HEK293T (cell line): Measurements from ENCODE around the gene HNRNPH1.
"Not testable (repeated sequence)": the region's sequence is repeated elsewhere in the genome, so short reads cannot be mapped to it uniquely, and the experiment has no call there.

Experiments
- CTCF ChIA-PET: fragments of 350-600 bp; formaldehyde crosslinking; extraction: SDS; loops from one replicate; lab custom pipeline; 2021; ENCODE audit warnings: antibody characterized with exemption, inconsistent platforms; lab: Yijun Ruan, JAX
- POLR2A ChIA-PET: fragments of 350-600 bp; formaldehyde crosslinking; extraction: SDS; loops from one replicate; lab custom pipeline; 2020; ENCODE audit warnings: antibody characterized with exemption, inconsistent platforms; lab: Yijun Ruan, JAX
- DNase-seq: peaks from one replicate; pipeline ENCODE4 v3.0.0; 2012; ENCODE audit warnings: mixed read lengths; ENCODE audit errors: extremely low spot score
- ARNT ChIP-seq: fragments of 450-650 bp; IDR thresholded peaks from 2 replicates; pipeline ENCODE4 v1.6.1; 2017; ENCODE audit warnings: mild to moderate bottlenecking
- CTBP1 ChIP-seq: fragments of 450-650 bp; IDR thresholded peaks from 2 replicates; pipeline ENCODE4 v1.6.1; 2016; ENCODE audit warnings: borderline replicate concordance
- ELF4 ChIP-seq: fragments of 450-650 bp; IDR thresholded peaks from 2 replicates; pipeline ENCODE4 v1.6.1; 2017; ENCODE audit warnings: antibody characterized with exemption
- FOXA1 ChIP-seq: fragments of 450-650 bp; IDR thresholded peaks from 2 replicates; pipeline ENCODE4 v1.6.1; 2016; ENCODE audit warnings: mild to moderate bottlenecking
- FOXK2 ChIP-seq: fragments of 450-650 bp; IDR thresholded peaks from 2 replicates; pipeline ENCODE4 v1.6.1; 2016; ENCODE audit warnings: mild to moderate bottlenecking
- HDGF ChIP-seq: fragments of 450-650 bp; IDR thresholded peaks from 2 replicates; pipeline ENCODE4 v1.6.1; 2017; ENCODE audit warnings: antibody characterized with exemption, borderline replicate concordance
- L3MBTL2 ChIP-seq: fragments of 450-650 bp; conservative IDR thresholded peaks from 2 replicates; pipeline ENCODE4 v1.6.1; 2016; ENCODE audit warnings: mild to moderate bottlenecking
- LEF1 ChIP-seq: fragments of 450-650 bp; IDR thresholded peaks from 2 replicates; pipeline ENCODE4 v1.6.1; 2017; ENCODE audit warnings: mild to moderate bottlenecking, borderline replicate concordance
- SP1 ChIP-seq: fragments of 450-650 bp; IDR thresholded peaks from 2 replicates; pipeline ENCODE4 v1.6.1; 2017
- SUZ12 ChIP-seq: fragments of 450-650 bp; IDR thresholded peaks from 2 replicates; pipeline ENCODE4 v1.6.1; 2016; ENCODE audit warnings: mild to moderate bottlenecking
- TARDBP ChIP-seq: fragments of 450-650 bp; IDR thresholded peaks from 2 replicates; pipeline ENCODE4 v1.6.1; 2016
- ZNF384 ChIP-seq: fragments of 450-650 bp; IDR thresholded peaks from 2 replicates; pipeline ENCODE4 v1.6.1; 2016
- TF ChIP-seq, protein P1 (sequence below): fragments of 450-650 bp; IDR thresholded peaks from 2 replicates; pipeline ENCODE4 v1.6.1; 2016

HNRNPH1 gene, protein sequence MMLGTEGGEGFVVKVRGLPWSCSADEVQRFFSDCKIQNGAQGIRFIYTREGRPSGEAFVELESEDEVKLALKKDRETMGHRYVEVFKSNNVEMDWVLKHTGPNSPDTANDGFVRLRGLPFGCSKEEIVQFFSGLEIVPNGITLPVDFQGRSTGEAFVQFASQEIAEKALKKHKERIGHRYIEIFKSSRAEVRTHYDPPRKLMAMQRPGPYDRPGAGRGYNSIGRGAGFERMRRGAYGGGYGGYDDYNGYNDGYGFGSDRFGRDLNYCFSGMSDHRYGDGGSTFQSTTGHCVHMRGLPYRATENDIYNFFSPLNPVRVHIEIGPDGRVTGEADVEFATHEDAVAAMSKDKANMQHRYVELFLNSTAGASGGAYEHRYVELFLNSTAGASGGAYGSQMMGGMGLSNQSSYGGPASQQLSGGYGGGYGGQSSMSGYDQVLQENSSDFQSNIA

DNA sequence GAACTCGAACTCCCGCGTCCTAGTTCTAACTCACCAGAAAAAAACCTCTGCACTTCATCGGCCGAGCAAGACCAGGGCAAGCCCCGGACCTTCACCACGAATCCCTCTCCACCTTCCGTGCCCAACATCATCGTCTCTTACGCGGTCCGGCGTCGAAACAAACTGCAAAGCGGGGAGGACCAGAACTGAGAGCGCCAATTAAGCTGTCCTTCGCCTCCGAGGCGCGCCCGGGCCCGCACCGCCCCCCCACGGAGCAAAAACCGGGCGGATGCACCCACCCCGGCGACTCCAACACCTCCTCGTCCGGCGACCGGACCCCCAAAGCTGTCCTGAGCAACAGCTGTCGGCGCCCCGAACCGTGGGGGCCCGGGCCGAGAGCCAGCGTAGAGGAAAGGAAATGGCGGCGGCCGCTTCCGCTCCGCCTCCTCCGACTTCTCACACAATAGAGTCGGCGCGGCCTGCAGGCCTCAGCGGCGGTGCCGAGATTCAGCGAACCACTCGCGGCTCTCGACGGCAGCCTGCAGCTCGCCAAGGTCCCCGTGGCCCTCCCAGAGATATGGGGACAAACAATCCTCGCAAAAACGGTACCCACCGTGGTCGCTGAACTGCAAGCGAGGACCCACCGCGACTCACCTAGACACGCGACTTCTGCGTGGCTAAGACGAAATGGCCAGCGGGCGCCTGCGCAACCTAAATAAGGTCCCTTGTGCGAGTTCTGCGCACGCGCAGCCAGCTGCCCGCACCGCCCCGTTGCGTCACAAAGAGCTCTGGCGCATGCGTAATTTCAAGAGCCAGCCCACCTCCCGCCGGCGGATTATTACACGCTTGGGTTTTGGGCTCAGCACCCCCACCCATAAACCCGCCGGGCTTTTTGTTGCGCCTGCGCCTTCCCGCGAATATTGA, at the start of gene HNRNPH1:
Gene HNRNPH1 (minus strand): TSS at position 669 of the 903 bp plus-strand sequence. CDS start 538 bp downstream, at position 131.
- peak; percentile 99 for DNase-seq
- TF ChIP-seq L3MBTL2 (peak; percentile 54), ELF4 (peak; percentile 95), SUZ12 (no peak), ARNT (no peak)
- ChIA-PET CTCF (interaction anchor here (0.6 to 1.7 kb wide), 4 partner anchors 10 to 52 kb away, joined by 3 to 10 read pairs (median 5); no protein-coding TSS in a partner anchor), POLR2A (interaction anchor here (0.6 to 3.1 kb wide), 47 partner anchors 8 to 1523 kb away, joined by 3 to 67 read pairs (median 4); partner anchors contain the start of genes CBY3, MAML1, RUFY1 and ZNF354B)

DNA sequence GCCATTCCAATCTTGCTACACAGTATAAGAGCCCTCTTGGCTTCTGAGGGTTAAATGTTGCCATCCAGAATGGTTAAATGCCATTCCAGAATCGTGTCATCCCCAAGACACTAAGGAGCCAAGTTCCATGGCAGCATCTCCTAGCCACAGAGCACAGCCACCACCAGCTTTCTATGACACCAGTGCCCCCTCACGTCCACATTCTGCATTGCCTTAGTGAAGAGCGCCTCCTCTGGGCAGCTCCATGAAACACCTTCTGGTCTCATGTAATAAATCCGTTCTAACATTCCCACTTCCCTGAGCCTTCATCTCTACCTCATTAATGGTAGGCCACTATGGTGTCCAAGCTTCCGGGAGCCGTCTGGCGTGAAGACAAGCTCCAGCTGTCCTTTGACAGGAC, 44.9 kb upstream of the HNRNPH1 start:
- DNase-seq = peak; percentile 85
- ChIA-PET CTCF (interaction anchor here (0.5 to 2.0 kb wide), 15 partner anchors 9 to 485 kb away, joined by 3 to 11 read pairs (median 3); partner anchors contain the start of genes CBY3, HNRNPH1 and MAML1), POLR2A (interaction anchor here (1.0 to 6.0 kb wide), 5 partner anchors 10 to 62 kb away, joined by 3 to 47 read pairs (median 5); partner anchors contain the start of genes CBY3 and HNRNPH1)
- TF ChIP-seq CTBP1 (no peak), ARNT (no peak), SUZ12 (no peak), L3MBTL2 (no peak), TARDBP (no peak), ELF4 (no peak), FOXA1 (no peak), ZNF384 (no peak), HDGF (no peak), LEF1 (no peak), SP1 (no peak), FOXK2 (no peak)
- TF ChIP-seq, protein P1, sequence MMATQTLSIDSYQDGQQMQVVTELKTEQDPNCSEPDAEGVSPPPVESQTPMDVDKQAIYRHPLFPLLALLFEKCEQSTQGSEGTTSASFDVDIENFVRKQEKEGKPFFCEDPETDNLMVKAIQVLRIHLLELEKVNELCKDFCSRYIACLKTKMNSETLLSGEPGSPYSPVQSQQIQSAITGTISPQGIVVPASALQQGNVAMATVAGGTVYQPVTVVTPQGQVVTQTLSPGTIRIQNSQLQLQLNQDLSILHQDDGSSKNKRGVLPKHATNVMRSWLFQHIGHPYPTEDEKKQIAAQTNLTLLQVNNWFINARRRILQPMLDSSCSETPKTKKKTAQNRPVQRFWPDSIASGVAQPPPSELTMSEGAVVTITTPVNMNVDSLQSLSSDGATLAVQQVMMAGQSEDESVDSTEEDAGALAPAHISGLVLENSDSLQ = no peak

DNA sequence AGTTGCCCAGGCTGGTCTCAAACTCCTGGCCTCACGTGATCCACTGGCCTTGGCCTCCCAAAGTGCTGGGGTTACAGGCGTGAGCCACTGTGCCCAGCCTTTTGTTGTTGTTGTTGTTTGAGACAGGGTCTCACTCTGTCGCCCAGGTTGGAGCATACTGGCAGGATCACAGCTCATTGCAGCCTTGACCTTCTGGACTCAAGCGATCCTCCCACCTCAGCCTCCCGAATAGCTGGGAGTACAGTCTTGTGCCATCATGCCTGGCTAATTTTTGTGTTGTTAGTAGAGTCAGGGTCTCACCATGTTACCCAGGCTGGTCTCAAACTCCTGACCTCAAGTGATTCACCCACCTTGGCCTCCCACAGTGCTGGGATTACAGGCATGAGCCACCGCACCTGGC, 38.2 kb upstream of the HNRNPH1 start:
- ChIA-PET CTCF (interaction anchor here (0.6 kb wide), 1 partner anchor 24 kb away, joined by 3 read pairs; no protein-coding TSS in a partner anchor), POLR2A (interaction anchor here (1.2 to 2.5 kb wide), 2 partner anchors 16 to 38 kb away, joined by 4 to 14 read pairs; partner anchors contain the start of gene HNRNPH1)

DNA sequence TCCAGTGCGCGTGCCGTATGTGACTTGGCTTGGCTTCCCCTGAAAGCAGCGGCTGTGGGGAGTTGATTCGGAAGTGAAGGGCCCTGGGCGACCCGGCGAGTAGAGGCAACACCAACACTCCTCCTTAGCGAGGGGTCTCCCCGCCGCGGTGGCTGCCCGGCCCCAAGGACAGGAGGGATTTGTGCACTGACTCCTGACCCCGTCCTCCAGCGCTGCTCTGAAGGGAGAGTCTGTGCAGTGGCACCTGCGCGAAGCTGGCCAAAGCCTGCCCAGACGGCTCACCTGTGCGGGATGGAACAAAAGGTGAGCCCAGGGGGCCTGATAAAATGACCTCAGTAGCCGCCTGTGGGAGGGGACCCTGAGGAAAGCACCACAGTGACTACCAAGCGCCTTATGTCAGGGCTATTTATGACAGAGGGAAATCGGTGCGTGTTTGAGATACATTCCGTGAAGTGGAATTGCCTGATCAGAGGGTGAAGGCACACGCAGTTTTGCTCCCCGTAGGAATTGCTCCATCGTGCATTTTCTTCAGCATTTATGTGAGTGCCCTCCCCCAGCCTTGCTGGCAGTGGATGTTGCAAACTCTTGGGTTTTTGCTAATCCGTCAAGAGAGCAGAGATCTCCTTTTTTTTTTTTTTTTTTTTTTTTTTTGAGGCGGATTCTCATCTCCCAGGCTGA, 34.8 kb upstream of the HNRNPH1 start:
- DNase-seq, POLR2A ChIA-PET: not testable (repeated sequence)
- CTCF ChIA-PET = interaction anchor here (1.0 kb wide), 1 partner anchor 10 kb away, joined by 3 read pairs; no protein-coding TSS in a partner anchor
- TF ChIP-seq ZNF384 = peak; percentile 80

More for the DNA sequence above, 38.2 kb upstream of the HNRNPH1 start:
- not testable (repeated sequence) for DNase-seq

DNA sequence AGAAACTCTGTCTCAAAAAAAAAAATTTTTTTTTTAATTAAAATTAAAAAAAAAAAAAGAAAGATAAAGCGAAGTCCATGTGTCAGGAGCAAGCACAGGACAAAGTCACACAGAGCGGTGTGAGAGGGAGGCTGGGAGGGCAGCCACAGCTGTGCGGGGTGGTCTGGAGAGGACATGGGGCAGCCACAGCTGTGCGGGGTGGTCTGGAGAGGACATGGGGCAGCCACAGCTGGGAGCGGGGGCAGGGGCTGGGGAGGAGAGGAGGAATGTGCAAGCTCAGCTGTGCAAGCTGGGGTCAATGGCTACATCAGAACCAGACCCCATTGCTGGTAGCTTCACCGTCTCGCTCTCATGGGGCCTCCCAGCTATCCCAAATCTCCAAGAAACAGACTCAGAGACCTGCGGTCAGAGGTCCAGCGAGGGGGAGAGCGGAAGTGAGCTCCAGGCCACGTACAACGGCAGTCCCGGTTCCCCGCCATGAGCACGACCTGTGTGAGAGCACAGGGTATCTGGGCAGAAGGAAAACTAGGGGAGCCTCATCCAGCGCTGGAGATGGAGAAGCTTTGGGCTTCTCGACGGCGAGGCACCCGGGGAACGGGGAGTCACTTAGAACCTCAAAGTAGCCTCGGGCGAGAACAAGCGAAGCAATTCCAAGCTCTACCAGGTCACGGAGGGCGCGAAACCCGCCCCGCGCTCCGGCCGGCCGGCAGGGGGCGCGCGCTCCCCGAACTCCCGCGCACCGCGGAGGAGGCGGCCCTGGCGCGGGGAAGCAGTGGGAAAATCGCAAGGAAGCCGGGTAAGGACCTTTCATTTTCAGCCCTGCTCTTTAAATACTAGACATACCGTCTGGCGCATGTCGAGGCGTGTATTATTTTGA, 34.1 kb upstream of the HNRNPH1 start:
- DNase-seq, POLR2A ChIA-PET, CTCF ChIA-PET: not testable (repeated sequence)

DNA sequence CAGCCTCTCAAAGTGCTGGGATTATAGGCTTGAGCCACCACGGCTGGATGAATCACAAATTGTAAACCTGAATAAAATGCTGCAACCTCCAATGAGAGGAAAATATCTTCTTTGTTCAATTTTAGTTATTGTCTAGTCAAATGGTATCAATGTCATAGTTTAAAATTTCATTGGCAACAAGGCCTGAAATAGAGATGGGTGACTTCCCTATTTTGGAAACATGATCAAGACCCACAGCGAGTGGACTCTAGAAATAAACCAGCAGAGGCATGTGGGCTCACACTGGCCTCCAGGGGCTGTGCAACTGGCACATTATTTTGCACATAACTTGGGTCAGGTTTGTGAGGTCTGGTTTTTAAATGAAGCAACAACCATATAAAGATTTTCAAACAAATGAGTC, 29.7 kb upstream of the HNRNPH1 start:
- CTCF ChIA-PET = interaction anchor here (0.6 kb wide), 1 partner anchor 140 kb away, joined by 3 read pairs; no protein-coding TSS in a partner anchor
- DNase-seq, POLR2A ChIA-PET: not testable (repeated sequence)

DNA sequence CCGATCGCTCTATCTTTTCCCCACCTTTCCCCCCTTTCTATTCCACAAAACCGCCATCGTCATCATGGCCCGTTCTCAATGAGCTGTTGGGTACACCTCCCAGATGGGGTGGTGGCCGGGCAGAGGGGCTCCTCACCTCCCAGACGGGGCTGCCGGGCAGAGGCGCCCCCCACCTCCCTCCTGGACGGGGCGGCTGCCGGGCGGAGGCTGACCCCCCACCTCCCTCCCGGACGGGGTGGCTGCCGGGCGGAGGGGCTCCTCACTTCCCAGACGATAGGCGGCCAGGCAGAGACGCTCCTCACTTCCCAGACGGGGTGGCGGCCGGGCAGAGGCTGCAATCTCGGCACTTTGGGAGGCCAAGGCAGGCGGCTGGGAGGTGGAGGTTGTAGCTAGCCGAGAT, 26.8 kb upstream of the HNRNPH1 start:
- POLR2A ChIA-PET = interaction anchor here (1.6 kb wide), 1 partner anchor 26 kb away, joined by 10 read pairs; the partner anchor contains the start of gene HNRNPH1

DNA sequence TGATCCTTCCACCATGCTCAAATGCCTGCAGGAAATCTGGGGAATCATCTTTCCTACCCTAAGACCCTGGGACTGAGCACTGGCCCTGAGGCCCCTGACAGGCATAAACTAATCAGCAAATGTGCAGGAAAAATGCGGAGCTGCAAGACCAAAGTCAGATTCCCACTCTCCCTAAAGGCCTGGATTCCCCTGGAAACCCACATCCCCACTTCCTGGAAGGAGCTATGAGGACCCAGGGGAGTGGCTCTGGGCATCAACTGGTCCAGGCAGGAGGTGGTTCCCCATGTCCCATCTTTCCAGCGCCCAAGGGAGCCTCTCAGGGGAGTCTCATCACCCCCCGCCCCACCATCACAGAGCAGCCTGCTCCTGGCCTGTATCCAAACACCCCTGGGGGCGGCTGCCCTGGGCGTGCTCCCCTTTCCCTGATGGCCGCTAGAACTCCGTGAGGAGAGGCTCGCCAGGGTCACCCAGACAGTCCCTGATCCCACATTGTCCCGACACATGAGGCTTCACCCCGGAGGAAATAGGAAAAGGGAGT, 25.8 kb upstream of the HNRNPH1 start:
- POLR2A ChIA-PET, DNase-seq, CTCF ChIA-PET: not testable (repeated sequence)

More for the DNA sequence above, 26.8 kb upstream of the HNRNPH1 start:
- DNase-seq, CTCF ChIA-PET: not testable (repeated sequence)
